T follicular helper cell (primary cell): ENCODE results near the gene FRMD3.

Experiments used
- DNase-seq: peaks from one replicate; pipeline ENCODE4 v3.0.0-alpha.2; 2020; ENCODE audit warnings: low read depth

The FRMD3 gene

DNA sequence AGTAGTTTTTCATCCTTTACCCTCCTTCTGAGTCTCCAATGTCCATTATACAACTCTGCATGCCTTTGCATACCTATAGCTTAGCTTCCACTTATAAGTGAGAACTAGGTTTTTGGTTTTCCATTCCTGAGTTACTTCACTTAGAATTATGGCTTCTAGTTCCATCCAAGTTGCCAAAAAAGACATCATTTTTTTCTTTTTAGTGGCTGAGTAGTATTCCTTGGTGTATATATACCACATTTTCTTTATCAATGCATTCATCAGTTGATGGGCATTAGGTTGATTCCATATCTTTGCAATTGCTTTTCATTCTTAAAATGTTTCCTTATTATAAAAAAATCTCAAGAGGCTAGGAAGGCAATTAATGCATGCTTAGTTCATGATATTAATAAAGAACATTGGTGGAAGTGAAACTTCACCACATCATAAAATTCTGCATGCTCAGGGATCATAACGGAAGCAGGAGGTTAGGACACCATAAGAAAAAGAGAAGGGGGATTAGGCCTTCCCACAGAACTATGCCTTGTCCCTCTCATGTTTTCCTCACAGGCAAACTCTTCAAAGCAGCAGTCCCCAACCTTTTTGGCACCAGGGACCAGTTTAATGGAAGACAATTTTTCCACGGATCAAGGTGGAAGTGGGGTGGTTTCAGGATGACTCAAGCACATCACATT is 105.2 kb downstream of the FRMD3 start:
- no peak for DNase-seq

- no peak for DNase-seq
These were observed 106.0 kb downstream of the FRMD3 start for GRCh38 chr9:83432104-83432627.

DNA sequence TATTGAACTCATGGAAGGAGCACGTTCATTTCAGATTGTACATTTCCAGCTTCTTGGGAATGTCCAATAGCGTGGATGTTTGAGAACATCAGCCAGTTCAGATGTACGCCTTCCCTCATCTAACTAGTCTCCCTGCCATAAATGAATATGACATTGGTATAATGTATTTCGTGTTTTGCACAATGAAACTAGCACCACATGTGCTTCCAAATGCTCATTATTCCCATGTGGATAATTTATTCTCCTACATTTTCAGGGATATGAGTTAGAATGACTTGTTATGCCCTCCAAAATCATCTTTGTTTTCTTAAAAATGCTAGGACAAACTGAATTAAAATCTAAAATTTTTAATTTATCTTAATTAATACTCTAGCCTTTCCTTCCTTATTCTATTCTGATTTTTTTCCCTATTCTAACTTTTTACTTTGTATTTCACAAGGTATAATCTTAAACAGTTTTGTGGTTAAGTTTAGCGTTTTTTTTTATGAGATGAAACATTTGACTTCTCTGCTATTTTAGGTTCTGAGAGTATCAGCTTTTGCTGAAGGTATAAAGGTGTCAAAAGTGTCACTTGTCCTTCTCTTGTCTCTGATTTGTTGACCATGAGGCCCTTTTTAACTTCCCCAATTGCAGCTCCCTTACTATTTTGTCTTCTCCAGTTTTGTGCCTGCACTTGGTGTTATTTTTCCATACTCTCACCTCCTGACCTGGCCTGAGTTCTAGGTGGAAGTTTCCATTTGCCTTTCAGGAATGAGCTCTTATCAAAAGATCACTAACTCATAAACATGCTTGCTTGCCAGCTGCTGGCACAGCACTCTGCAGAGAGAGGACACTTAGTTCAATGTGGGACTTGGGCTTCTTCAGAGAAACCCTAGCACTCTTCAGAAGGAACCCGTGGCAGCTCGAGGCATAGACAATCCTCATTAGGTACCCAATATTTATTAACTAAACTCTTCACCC is 106.8 kb downstream of the FRMD3 start:
- DNase-seq: no peak

GRCh38 chr9:83430681-83431080 is 107.5 kb downstream of the FRMD3 start:
- no peak for DNase-seq

GRCh38 chr9:83429229-83429628 is 109.0 kb downstream of the FRMD3 start:
- DNase-seq: no peak

- no peak for DNase-seq
These were observed 113.0 kb downstream of the FRMD3 start for GRCh38 chr9:83425240-83425639.

GRCh38 chr9:83424831-83425230 is 113.4 kb downstream of the FRMD3 start:
- DNase-seq: no peak

GRCh38 chr9:83423815-83424707 is 114.1 kb downstream of the FRMD3 start:
- no peak for DNase-seq

- DNase-seq: no peak
These were observed 115.7 kb downstream of the FRMD3 start for GRCh38 chr9:83422527-83422926.

DNA sequence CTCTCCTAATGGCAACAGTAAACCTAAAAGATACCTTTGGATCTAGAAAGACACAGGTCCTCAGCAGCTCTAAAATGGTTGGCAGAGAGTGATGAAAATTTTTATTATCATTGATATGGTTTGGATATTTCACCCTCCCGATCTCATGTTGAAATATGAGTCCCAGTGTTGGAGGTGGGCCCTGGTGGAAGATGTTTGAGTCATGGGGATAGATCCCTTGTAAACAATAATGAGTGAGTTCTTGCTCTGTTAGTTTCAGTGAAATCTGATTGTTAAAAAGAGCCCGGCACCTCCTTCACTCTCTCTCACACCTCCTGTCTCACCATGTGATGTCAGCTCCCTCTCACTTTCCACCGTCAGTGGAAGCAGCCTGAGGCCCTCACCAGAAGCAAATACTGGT is 117.7 kb downstream of the FRMD3 start:
- DNase-seq: no peak

GRCh38 chr9:83419961-83420360 is 118.2 kb downstream of the FRMD3 start:
- no peak for DNase-seq

DNA sequence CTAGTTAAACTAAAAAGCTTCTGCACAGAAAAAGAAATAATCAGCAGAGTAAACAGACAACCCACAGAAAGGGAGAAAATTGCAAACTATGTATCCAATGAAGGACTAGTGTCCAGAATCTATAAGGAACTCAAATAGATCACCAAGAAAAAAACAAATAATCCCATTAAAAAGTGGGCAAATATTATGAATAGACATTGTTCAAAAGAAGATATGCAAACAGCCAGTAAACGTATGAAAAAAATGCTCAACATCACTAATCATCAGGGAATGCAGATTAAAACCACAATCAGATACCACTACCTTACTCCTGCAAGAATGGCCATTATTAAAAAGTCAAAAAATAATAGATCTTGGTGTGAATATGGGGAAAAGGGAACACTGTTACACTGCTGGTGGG is 119.9 kb downstream of the FRMD3 start:
- no peak for DNase-seq

DNA sequence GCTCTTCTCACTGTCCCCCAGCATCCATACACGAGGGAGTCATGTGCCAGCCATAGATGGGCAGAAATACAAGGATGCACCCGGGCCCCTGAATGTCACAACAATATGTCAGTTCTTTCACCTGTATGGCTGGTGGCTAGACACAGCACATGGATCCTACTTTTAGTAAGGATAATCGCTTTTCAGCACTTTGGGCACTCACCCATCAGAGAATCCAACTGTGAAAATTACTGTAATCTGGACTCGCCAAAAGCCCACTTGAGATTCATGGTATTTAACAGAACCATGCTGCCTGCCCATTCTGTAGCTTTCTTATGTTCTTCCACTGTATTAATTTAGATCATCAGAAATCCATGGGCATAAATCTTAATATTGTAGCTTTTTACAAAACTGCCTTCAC is 124.8 kb downstream of the FRMD3 start:
- no peak for DNase-seq

- no peak for DNase-seq
These were observed 127.5 kb downstream of the FRMD3 start for GRCh38 chr9:83410701-83411100.

- no peak for DNase-seq
These were observed 131.3 kb downstream of the FRMD3 start for GRCh38 chr9:83406921-83407320.

DNA sequence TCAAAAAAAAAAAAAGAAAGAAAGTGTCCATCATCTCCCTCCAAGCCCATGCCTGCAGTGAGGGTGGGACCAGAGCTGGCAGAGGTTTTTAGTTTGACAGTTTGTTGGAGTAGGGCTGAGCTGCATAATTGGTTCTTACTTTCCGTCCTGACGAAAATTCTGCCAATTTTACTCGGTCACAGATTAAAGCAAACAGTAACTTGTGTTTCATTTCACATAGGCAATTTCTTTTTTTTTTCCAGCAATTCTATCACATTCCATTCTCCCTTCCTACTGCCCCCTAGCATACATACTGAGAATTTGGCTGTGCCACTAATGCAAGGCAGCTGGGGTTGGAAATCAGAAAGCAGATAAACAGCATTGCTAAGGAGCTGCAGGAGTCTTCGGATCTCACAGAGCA is 132.4 kb downstream of the FRMD3 start:
- no peak for DNase-seq

DNA sequence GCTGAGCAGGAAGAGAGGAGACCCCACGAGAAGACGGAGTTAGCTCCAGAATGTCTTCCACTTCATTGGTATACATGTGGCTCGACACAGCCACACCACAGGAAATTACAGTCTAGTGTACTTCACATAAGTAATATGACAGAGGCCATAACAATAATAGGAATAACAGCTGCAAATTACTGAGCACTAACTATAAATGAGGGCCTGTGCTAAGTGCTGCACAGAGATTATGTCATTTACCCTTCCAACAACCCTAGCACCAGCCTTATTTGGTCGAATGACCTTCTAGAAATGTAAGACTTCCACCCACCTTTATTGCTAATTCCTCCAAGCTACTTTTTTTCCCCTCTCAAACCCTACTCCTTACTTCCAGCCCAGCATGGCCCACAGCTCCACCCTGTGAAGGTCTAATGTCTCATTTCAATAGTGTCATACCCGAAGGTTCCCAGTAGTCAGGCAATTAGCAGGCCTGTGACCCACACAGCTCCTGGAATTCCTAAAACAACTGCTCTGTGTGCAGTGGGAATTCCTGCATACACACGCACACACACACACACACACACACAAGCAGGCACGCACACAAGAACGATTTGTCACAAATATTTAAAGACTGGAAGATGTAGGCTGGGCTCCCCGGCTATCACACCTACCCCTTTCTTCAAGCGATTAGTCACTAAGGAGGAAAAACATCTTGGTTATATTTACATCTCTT is 134.5 kb downstream of the FRMD3 start:
- no peak for DNase-seq

GRCh38 chr9:83401328-83401900 is 136.8 kb downstream of the FRMD3 start:
- DNase-seq: no peak

- no peak for DNase-seq
These were observed 141.4 kb downstream of the FRMD3 start for GRCh38 chr9:83396813-83397212.

- no peak for DNase-seq
These were observed 141.9 kb downstream of the FRMD3 start for GRCh38 chr9:83396342-83396741.

DNA sequence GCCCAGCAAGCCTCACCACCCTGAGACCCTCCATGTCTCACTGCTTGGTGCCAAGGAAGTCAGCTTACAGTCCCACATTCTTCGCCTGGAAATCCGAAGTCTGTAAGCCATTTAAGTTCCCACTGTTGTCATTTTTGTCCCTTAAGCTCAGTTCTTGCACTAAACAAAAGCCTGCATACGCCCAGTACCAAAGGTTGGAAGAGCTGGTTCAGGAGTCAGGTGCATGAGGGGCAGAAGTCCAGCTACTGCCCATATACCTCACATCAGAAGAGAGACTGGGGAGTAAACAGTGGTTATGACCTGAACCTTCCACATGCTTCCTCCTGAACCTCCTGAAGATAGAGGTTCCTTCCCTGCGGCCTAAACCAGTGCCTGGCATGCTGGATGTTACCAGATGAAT is 146.0 kb downstream of the FRMD3 start:
- DNase-seq: no peak
